ENCODE results near the gene DALRD3.

DALRD3 gene

DNA sequence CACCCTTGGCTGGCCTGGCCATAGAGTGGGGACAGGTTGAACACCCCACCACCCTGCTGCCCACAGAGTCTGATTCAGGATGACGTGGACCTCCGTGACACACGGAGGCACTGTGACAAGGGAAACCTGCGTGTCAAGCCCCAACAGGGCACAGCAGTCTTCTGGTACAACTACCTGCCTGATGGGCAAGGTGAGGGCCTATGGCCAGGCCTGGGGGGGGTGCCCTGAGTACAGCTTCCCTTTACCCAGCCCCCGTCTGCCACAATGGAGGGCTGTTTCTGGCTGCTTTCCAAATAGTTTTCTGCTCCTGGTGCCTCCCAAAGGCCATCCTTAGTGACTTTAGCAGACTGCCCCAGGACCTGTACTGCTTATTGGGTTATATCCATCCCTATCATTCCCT lies 12.4 kb downstream of the DALRD3 start:
- Mint-ChIP-seq H3K4me1 (peaks cover 23% of the 10 kb centered on the region), H3K9me3 (no peaks in the 10 kb centered on the region), H3K27ac (no peak overlapping the region), H3K4me3 (peak overlapping the region; percentile 98), H3K36me3 (ENCODE audit: low read depth) (peaks cover 19% of the 10 kb centered on the region), H3K27me3 (ENCODE audit: low read depth, poor library complexity) (peaks cover 4% of the 10 kb centered on the region)
- TF ChIP-seq, protein P1, sequence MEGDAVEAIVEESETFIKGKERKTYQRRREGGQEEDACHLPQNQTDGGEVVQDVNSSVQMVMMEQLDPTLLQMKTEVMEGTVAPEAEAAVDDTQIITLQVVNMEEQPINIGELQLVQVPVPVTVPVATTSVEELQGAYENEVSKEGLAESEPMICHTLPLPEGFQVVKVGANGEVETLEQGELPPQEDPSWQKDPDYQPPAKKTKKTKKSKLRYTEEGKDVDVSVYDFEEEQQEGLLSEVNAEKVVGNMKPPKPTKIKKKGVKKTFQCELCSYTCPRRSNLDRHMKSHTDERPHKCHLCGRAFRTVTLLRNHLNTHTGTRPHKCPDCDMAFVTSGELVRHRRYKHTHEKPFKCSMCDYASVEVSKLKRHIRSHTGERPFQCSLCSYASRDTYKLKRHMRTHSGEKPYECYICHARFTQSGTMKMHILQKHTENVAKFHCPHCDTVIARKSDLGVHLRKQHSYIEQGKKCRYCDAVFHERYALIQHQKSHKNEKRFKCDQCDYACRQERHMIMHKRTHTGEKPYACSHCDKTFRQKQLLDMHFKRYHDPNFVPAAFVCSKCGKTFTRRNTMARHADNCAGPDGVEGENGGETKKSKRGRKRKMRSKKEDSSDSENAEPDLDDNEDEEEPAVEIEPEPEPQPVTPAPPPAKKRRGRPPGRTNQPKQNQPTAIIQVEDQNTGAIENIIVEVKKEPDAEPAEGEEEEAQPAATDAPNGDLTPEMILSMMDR (IDR thresholded peaks at IDR 0.05), result no peak
- no peak for DNase-seq

DNA sequence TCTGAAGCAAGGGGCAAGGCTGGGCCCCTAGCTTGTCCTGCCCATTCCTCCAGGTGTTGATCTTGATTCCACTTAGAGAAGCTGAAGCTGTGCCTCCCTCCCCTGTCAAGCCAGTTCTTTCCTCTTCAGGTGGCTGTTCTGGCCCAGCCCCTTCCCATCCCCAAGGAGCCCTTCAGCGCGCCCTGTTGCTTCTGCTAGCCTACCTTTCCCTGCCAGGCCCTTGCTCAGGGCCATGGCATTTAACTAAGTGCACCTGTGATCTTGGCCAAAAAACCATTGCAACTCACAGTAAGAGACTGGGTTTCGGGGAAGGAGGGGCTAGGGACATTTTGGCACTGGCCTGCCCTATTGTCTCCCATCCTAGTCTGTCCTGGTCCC lies 13.1 kb downstream of the DALRD3 start:
- H3K4me3 Mint-ChIP-seq, result no peak overlapping the region
- peaks cover 23% of the 10 kb centered on the region for H3K4me1 Mint-ChIP-seq
- no peaks in the 10 kb centered on the region for H3K9me3 Mint-ChIP-seq
- DNase-seq, result no peak
- peaks cover 19% of the 10 kb centered on the region for H3K36me3 Mint-ChIP-seq (ENCODE audit: low read depth)
- peaks cover 4% of the 10 kb centered on the region for H3K27me3 Mint-ChIP-seq (ENCODE audit: low read depth, poor library complexity)
- TF ChIP-seq, protein P1 (IDR thresholded peaks at IDR 0.05), result no peak
- no peak overlapping the region for H3K27ac Mint-ChIP-seq

DNA sequence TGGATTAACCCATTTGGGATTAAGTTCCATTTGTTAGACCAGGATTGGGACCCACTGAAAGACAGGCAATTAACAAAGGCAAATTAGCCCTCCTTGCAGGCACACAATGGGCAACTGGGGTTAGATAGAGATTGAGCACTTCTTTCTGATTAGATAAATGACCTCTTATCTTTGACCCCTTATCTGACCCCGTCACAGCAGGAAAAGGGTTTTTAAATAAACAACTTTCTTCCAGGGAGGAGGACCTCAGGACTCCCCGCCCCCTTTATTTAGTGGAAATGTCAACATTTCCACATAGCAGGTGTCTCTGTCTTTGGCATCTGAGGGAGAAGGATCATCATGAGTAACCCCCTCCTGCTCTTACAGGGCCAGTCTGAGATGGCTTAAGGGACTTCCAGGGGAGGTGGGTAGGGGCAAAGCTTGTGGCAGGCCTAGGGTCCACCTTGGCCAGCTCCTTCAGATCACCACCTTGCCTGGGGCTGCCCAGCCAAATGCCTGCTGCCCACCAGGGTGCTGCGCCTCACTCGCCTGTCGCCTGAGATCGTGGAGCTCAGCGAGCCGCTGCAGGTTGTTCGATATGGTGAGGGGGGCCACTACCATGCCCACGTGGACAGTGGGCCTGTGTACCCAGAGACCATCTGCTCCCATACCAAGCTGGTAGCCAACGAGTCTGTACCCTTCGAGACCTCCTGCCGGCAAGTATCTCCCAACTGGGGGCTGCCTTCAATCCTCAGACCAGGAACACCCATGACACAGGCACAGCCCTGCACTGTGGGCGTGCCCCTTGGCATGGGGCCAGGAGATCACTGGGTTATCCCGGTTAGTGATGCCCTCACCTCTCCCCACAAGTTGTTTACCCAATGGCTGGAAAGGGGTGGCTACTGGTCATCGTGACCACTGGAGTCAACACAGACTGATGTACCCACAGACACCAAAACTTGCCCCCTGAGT lies 13.8 kb downstream of the DALRD3 start:
- Mint-ChIP-seq H3K4me1 (peaks cover 27% of the 10 kb centered on the region), H3K4me3 (no peak overlapping the region), H3K36me3 (ENCODE audit: low read depth) (peaks cover 19% of the 10 kb centered on the region), H3K27me3 (ENCODE audit: low read depth, poor library complexity) (peaks cover 4% of the 10 kb centered on the region), H3K9me3 (no peaks in the 10 kb centered on the region), H3K27ac (no peak overlapping the region)
- TF ChIP-seq, protein P1 (IDR thresholded peaks at IDR 0.05), result no peak
- no peak for DNase-seq

DNA sequence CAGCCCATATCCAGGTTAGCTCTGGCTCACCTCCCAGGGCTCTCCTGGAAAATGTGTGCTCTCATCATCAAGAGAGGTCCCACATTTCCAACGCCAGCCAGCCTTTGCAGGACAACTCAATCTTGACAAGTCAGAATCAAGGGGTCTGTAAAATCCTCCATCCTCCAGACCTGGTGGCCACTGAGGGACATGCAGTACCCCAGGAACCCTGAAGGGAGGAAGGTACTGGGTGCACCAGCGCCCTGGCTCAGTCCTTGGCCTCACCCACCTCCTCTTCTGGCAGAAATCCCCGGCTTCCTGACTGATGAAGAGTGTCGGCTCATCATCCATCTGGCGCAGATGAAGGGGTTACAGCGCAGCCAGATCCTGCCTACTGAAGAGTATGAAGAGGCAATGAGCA lies 17.2 kb downstream of the DALRD3 start:
- Mint-ChIP-seq H3K4me1 (peaks cover 26% of the 10 kb centered on the region), H3K27me3 (ENCODE audit: low read depth, poor library complexity) (peaks cover 4% of the 10 kb centered on the region), H3K9me3 (no peaks in the 10 kb centered on the region), H3K4me3 (no peak overlapping the region), H3K36me3 (ENCODE audit: low read depth) (peaks cover 5% of the 10 kb centered on the region), H3K27ac (no peak overlapping the region)
- no peak for DNase-seq
- TF ChIP-seq, protein P1 (IDR thresholded peaks at IDR 0.05), result no peak

DNA sequence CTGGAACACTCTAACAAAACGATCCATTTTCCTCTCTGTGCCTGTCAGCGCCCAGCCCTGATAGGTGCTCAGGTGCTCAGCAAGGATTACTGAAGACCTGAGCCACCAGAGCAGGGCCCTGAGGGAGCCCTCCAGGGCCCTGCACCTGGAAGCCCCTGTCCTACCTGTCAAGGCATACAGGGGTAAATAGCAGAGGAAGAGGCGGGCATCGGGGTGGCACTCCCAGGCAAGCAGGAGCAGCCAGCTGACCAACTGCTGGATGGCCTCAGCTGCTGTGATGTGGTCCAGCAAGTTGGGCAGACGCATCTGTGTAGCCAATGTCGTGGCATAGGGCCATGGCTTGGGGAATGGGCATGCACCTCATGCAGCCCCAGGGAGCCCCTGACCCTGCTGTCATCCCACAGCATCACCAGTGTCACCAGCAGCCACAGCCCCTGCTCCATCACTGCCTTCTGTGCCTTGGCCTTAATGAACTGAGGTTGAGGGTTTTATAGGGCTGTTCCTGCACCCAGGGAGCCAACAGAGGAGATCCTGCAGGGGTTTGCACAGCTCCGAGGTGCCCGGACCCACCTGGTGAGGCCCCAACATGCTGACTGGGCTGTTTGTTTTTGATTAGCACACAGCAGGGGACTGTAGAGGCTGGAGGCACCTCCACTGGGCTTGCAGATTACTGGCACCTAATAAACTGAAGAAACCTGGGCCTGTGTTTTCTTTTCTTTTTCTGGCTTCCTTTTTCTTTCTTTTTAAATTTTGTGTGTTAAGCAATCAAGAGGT lies 19.1 kb downstream of the DALRD3 start:
- DNase-seq, result no peak
- TF ChIP-seq, protein P1 (IDR thresholded peaks at IDR 0.05), result no peak
- no peaks in the 10 kb centered on the region for H3K9me3 Mint-ChIP-seq
- H3K36me3 Mint-ChIP-seq (ENCODE audit: low read depth), result peaks cover 11% of the 10 kb centered on the region
- no peak overlapping the region for H3K4me3 Mint-ChIP-seq
- H3K27me3 Mint-ChIP-seq (ENCODE audit: low read depth, poor library complexity), result peaks cover 4% of the 10 kb centered on the region
- peaks cover 26% of the 10 kb centered on the region for H3K4me1 Mint-ChIP-seq
- peak overlapping the region; percentile 6 for H3K27ac Mint-ChIP-seq
